GM15510 (cell line): ENCODE results near the gene CLASP1.

ENCODE experiments used
- POLR2A ChIP-seq: IDR thresholded peaks from 3 replicates; pipeline ENCODE4 v1.6.1; 2011; ENCODE audit warnings: borderline replicate concordance; ENCODE audit not compliant: insufficient read length; ENCODE audit errors: extremely low read depth

CLASP1 gene

GRCh38 chr2:121666042-121666441 lies 16.8 kb upstream of the CLASP1 start:
- no peak for TF ChIP-seq POLR2A

GRCh38 chr2:121665504-121665903 lies 16.2 kb upstream of the CLASP1 start:
- no peak for TF ChIP-seq POLR2A

- no peak for TF ChIP-seq POLR2A
These were observed 15.5 kb upstream of the CLASP1 start for GRCh38 chr2:121664713-121665112.

DNA sequence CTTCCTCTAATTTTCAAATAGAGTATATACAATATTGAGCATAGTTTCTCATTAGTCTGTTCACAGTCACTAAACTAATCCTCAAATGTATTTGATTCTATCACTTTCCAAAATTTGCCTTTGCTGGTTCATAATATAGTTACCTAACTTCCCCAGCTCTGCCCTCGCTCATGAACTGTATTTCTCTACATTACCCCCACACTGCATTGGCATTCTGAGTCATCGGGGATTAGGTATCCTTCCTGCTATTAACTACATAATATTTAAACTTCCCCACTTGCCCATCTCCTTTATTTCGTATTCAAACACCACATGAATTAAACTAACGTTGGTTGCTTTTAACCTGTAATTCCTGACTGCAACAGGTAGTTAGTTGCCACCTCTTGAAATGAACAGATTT lies 14.8 kb upstream of the CLASP1 start:
- TF ChIP-seq POLR2A = no peak

DNA sequence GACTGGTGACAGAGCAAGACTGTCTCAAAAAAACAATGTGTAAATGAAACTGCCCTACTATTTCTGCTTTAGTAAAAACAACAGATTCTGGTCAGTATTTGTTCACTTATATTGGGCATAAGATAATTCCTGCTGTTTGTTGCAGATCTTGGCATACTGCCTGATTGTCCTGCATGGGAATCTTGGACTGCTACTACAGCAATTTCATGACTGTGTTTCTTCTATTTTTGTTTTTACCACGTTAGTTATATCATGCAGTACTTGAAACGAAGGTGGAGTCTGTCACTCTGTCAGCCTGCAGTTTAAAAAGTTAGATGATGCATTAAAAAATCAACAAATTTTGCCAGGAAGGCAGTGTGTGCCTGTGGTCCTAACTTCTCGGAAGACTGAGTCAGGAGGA lies 14.2 kb upstream of the CLASP1 start:
- no peak for TF ChIP-seq POLR2A

DNA sequence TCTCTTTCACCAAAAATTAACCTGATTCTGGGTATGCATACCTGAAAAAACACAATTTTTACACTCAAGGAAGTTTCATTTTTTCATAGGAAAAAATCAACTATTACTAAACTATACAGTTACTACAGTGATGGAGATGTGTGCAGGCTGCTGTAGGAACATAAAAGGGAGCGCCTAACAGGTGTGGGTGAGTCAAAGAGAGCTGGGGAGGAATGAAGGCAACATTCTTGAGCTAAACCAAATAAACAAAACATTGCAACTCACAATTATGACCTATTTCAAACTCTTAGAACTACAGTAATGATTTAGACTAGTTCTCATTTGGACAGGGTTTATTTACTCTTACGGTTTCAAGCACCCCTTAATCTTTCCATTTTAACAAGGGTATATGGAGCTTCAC lies 13.4 kb upstream of the CLASP1 start:
- no peak for TF ChIP-seq POLR2A

DNA sequence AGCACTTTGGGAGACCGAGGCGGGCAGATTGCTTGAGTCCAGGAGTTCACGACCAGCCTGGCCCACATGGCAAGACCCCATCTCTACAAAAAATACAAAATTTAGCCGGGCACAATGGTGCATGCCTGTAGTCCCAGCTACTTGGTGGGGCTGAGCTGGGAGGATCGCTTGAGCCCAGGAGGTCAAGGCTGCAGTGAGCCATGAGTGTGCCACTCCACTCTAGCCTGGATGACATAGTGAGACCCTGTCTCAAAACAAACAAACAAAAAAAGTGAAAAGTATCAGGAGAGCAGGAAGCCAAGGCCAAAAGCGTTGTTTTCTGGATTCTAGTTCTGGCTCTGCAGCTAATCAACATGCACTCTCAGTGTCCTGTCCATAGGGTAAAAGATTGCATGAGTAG lies 10.7 kb upstream of the CLASP1 start:
- no peak for TF ChIP-seq POLR2A

GRCh38 chr2:121653035-121653434 lies 3.8 kb upstream of the CLASP1 start:
- no peak for TF ChIP-seq POLR2A

DNA sequence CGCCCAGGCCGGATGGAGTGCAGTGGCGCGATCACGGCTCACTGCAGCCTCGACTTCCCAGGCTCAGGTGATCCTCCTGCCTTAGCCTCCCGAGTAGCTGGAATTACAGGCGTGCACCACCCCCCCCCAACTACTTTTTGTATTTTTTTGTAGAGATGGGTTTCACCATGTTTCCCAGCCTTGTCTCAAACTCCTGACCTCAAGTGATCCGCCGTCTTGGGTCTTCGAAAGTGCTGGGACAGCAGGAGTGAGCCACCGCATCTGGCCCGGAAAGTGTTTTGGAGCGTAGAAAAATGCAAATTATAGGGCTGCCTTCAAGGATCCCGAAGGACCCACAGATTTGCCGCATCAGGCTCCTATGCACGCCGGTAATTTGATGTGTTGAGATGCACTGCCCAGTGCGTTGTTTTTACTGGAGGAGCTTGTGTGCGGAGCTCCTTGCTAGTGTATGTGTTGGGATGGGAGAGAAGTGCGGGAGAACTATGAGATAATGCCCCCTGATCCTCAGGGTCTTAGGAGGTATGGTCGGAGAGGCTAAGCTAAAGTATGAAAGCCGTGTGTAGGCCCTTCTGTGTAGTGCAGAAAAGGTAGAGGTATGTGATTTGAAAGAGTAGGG lies 1.2 kb upstream of the CLASP1 start:
- TF ChIP-seq POLR2A = peak; percentile 11

- peak; percentile 52 for TF ChIP-seq POLR2A
These were observed 493 bp upstream of the CLASP1 start for GRCh38 chr2:121649596-121650314.

GRCh38 chr2:121648206-121649148 lies 785 bp downstream of the CLASP1 start:
- no peak for TF ChIP-seq POLR2A

- no peak for TF ChIP-seq POLR2A
These were observed 1.9 kb downstream of the CLASP1 start for GRCh38 chr2:121647396-121647795.

DNA sequence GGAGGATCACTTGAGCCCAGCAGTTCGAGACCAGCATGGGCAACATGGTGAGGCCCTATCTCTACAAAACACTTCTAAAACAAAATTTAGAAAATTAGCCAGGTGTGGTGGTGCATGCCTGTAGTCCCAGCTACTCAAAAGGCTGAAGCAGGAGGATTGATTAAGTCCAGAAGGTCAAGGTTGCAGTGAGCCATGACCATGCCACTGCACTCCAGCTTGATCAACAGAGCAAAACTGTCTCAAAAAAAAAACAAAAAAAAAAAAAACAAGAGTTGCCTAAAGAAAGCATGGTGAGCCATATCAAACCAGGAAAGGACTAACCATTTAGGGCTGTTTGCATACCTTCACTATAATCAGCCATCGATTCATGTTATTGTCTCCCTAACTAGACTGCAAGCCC lies 4.5 kb downstream of the CLASP1 start:
- no peak for TF ChIP-seq POLR2A

- no peak for TF ChIP-seq POLR2A
These were observed 5.4 kb downstream of the CLASP1 start for GRCh38 chr2:121643877-121644276.
